Measurements from ENCODE around the gene FBXO40.

FBXO40 gene

GRCh38 chr3:121663171-121663847, 70.1 kb downstream of the FBXO40 start:
- no peak for DNase-seq (ENCODE audit: low read depth in 2 of 2)

GRCh38 chr3:121665488-121665887, 72.3 kb downstream of the FBXO40 start:
- DNase-seq (ENCODE audit: low read depth in 2 of 2) = no peak

GRCh38 chr3:121667333-121667732, 74.2 kb downstream of the FBXO40 start:
- DNase-seq (ENCODE audit: low read depth in 2 of 2) = no peak

- no peak for DNase-seq (ENCODE audit: low read depth in 2 of 2)
Measured at GRCh38 chr3:121670676-121671075, 77.5 kb downstream of the FBXO40 start.

GRCh38 chr3:121677141-121677540, 84.0 kb downstream of the FBXO40 start:
- DNase-seq (ENCODE audit: low read depth in 2 of 2) = no peak
